Adrenal gland (tissue), 12 donors: Measurements from ENCODE around the gene DYDC2. TPM values are rescaled to one million over a fixed set of nuclear protein-coding genes. Genes with fewer than 3 reads are reported as not detected.

Experiments used
- DNase-seq, 7 donors: peaks; one replicate each; pipeline ENCODE4 v3.0.0-alpha.2; 2019 to 2020
- H3K27ac ChIP-seq, 5 donors: fragments of 200-600 bp; sonication (generic) in 4 of 5; 1 replicate in 3 of 5; 2 replicates in 2 of 5; pipeline versions ENCODE4 v1.5.1 to v1.8.0; 2016 to 2020; ENCODE audit warnings: mild to moderate bottlenecking in 1 of 5
- H3K27me3 ChIP-seq: fragments of 200-600 bp; 2 replicates; pipeline ENCODE4 v1.8.0; 2021
- H3K36me3 ChIP-seq, 2 donors: fragments of 200-600 bp; replicated peaks in 1 of 2; 1 replicate in 1 of 2; 2 replicates in 1 of 2; pipeline versions ENCODE4 v1.5.1 to v1.8.0; 2018 to 2022
- H3K4me1 ChIP-seq, 2 donors: fragments of 200-600 bp; replicated peaks in 1 of 2; 1 replicate in 1 of 2; 2 replicates in 1 of 2; pipeline versions ENCODE4 v1.5.1 to v1.8.0; 2018 to 2021
- H3K4me3 ChIP-seq, 4 donors: fragments of 200-600 bp; sonication (generic) in 3 of 4; one replicate each; pipeline ENCODE4 v1.5.1; 2016 to 2018
- H3K9me3 ChIP-seq, 3 donors: fragments of 200-600 bp; sonication (generic) in 1 of 3; replicated peaks in 1 of 3; 1 replicate in 2 of 3; 2 replicates in 1 of 3; pipeline versions ENCODE4 v1.5.1 to v1.8.0; 2016 to 2021
- CTCF ChIP-seq, 6 experiments: fragments of 450-650 bp in 4 of 6; fragments of 200-600 bp in 2 of 6; sonication (generic) in 1 of 6; IDR thresholded peaks; 1 replicate in 5 of 6; 2 replicates in 1 of 6; pipeline versions ENCODE4 v1.5.1 to v1.8.0; 2016 to 2021; ENCODE audit warnings: antibody characterized with exemption in 6 of 6, mild to moderate bottlenecking in 2 of 6, moderate library complexity in 1 of 6
- POLR2A ChIP-seq, 2 donors: fragments of 450-650 bp; IDR thresholded peaks; one replicate each; pipeline ENCODE4 v1.6.1; 2017; ENCODE audit warnings: antibody characterized with exemption in 2 of 2, mild to moderate bottlenecking in 2 of 2, moderate library complexity in 1 of 2
- WGBS, 4 donors: extraction: QIAGEN DNeasy Blood & Tissue Kit in 2 of 4; methylation state at CpG; one replicate each; pipeline versions ENCODE4 v1.1.5 to v1.1.7; 2013 to 2017; 5-methylcytosine and 5-hydroxymethylcytosine counted together
- intact Hi-C, 2 donors: fragments of 100-400 bp; cut with DNase I; formaldehyde crosslinking; loops; one replicate each; pipeline versions ENCODE4 v1.14.1 to v1.15.0; 2022 to 2023
- polyA plus RNA-seq, 3 donors: library from polyadenylated mRNA; stranded (reverse); fragments of 200-250 nt in 2 of 3; fragments of 350-450 nt in 1 of 3; fragmentation: Illumina TruSeq in 1 of 3; extraction: RNeasy Lipid Tissue Mini Kit (QIAGEN cat#74804) in 1 of 3; gene quantifications; one replicate each; pipeline ENCODE4 v1.2.3, GENCODE V29; 2013 to 2014
- total RNA-seq, 9 donors: library from RNA; depleted of rRNA in 4 of 9; stranded (reverse); fragments of >200 nt in 4 of 9; fragments of 120-200 nt in 1 of 9; fragmentation: NEBNext Ultra II Directional in 1 of 9; extraction: Animal tissue kit (Norgen Biotek cat#: 25700) in 1 of 9; gene quantifications; one replicate each; pipeline versions ENCODE4 v1.1.0 to v1.2.4, GENCODE V29; 2013 to 2023
- donor health status: healthy with polysubstance abuse.
- donor health status: Bipolar disorder and iron deficiency.
- donor health status: DM: yes; HTN: yes; CAD: no.
- donor health status: DM: no; HTN: no; CAD: no.
- donor health status: DM: no; HTN: no; CAD: no.
- donor health status: DM: yes; HTN: yes; CAD: no.

DYDC2 gene
- total and polyA plus RNA-seq, 12 donors, result 0.33 TPM; not detected in 11

GRCh38 chr10:80400136-80400804 lies 43.7 kb downstream of the DYDC2 start:
- Histone ChIP-seq H3K27me3 (no peaks in the 10 kb centered on the region), H3K27ac (no peak overlapping the region), H3K4me3 (no peak overlapping the region), H3K9me3 (no peaks in the 10 kb centered on the region), H3K4me1 (no peaks in the 10 kb centered on the region), H3K36me3 (no peaks in the 10 kb centered on the region)
- intact Hi-C loops, result no loop called here
- TF ChIP-seq CTCF (IDR thresholded peaks at IDR 0.05) (no peak), POLR2A (IDR thresholded peaks at IDR 0.05) (no peak)
- 69 to 73% (median 72%) methylated on average over 7 to 8 of the region's 8 CpGs for WGBS, 4 donors
- DNase-seq, result no peak

- H3K4me1 ChIP-seq, result peaks cover 0 to 11% of the 10 kb centered on the region in 2 donors
- H3K4me3 ChIP-seq, result no peak overlapping the region
- no peak overlapping the region for H3K27ac ChIP-seq
- no peak for DNase-seq
- no peaks in the 10 kb centered on the region for H3K36me3 ChIP-seq
- 78 to 84% (median 82%) methylated on average over 1 of the region's 1 CpG for WGBS, 4 donors
- TF ChIP-seq POLR2A (IDR thresholded peaks at IDR 0.05), result no peak
- no peak for TF ChIP-seq CTCF (IDR thresholded peaks at IDR 0.05)
- H3K27me3 ChIP-seq, result no peaks in the 10 kb centered on the region
- intact Hi-C loops, result no loop called here
- no peaks in the 10 kb centered on the region for H3K9me3 ChIP-seq
These were observed 48.5 kb downstream of the DYDC2 start for GRCh38 chr10:80405035-80405434.

GRCh38 chr10:80405626-80406025 lies 49.0 kb downstream of the DYDC2 start:
- intact Hi-C loops, result no loop called here
- DNase-seq, result no peak
- Histone ChIP-seq H3K27me3 (no peaks in the 10 kb centered on the region), H3K4me3 (no peak overlapping the region), H3K36me3 (no peaks in the 10 kb centered on the region), H3K9me3 (no peaks in the 10 kb centered on the region), H3K27ac (no peak overlapping the region), H3K4me1 (peaks cover 0 to 13% of the 10 kb centered on the region in 2 donors)
- TF ChIP-seq POLR2A (IDR thresholded peaks at IDR 0.05) (no peak), CTCF (IDR thresholded peaks at IDR 0.05) (no peak)
- 78 to 85% (median 84%) methylated on average over 4 of the region's 4 CpGs for WGBS, 4 donors

- Histone ChIP-seq H3K36me3 (no peaks in the 10 kb centered on the region), H3K4me3 (no peak overlapping the region), H3K9me3 (no peaks in the 10 kb centered on the region), H3K27me3 (no peaks in the 10 kb centered on the region), H3K4me1 (peaks cover 0 to 15% of the 10 kb centered on the region in 2 donors), H3K27ac (no peak overlapping the region)
- TF ChIP-seq POLR2A (IDR thresholded peaks at IDR 0.05) (no peak), CTCF (IDR thresholded peaks at IDR 0.05) (no peak)
- intact Hi-C loops, result no loop called here
- no peak for DNase-seq
- WGBS, 4 donors, result 57 to 70% (median 63%) methylated on average over 4 of the region's 4 CpGs
These were observed 49.6 kb downstream of the DYDC2 start for GRCh38 chr10:80406204-80406603.
